Measurements from ENCODE around the gene RAI1.

DNA sequence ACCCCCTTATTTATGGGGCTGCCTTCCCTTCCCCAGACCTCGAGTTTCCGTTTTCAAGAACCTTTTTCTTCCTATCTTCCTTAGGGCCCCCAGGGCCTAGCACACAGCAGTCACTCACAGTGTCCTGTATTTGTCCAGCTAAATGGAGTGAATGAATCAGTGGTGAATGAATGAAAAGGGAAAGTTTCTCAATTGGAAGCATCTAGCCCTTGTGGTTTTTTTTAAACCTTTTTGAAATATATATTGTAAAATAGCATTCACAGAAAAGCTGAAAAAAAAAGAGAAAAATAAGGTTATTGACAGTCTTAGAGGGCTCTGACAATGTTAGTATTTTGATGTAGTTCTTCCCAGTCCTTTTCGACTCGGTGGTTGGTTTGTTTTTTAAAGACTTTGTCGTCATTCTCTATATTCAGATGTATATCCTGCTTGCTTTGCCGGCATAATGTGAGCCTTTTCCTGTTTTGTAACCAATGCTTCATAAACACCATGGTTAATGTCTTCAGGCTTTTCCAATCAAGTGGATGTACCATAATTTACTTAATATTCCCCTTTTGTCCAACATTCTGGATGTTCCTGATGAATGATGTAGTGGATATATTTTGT lies 45.3 kb downstream of the RAI1 start:
- no peak for TF ChIP-seq ZNF660 (tag by site-specific recombination; IDR thresholded peaks at IDR 0.05)
- TF ChIP-seq, protein P1, sequence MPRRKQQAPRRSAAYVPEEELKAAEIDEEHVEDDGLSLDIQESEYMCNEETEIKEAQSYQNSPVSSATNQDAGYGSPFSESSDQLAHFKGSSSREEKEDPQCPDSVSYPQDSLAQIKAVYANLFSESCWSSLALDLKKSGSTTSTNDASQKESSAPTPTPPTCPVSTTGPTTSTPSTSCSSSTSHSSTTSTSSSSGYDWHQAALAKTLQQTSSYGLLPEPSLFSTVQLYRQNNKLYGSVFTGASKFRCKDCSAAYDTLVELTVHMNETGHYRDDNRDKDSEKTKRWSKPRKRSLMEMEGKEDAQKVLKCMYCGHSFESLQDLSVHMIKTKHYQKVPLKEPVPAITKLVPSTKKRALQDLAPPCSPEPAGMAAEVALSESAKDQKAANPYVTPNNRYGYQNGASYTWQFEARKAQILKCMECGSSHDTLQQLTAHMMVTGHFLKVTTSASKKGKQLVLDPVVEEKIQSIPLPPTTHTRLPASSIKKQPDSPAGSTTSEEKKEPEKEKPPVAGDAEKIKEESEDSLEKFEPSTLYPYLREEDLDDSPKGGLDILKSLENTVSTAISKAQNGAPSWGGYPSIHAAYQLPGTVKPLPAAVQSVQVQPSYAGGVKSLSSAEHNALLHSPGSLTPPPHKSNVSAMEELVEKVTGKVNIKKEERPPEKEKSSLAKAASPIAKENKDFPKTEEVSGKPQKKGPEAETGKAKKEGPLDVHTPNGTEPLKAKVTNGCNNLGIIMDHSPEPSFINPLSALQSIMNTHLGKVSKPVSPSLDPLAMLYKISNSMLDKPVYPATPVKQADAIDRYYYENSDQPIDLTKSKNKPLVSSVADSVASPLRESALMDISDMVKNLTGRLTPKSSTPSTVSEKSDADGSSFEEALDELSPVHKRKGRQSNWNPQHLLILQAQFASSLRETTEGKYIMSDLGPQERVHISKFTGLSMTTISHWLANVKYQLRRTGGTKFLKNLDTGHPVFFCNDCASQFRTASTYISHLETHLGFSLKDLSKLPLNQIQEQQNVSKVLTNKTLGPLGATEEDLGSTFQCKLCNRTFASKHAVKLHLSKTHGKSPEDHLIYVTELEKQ (tag by site-specific recombination; IDR thresholded peaks at IDR 0.05; ENCODE audit: borderline replicate concordance), result no peak
- no peak for TF ChIP-seq MZF1 (tag by site-specific recombination; IDR thresholded peaks at IDR 0.05; ENCODE audit: borderline replicate concordance)
- TF ChIP-seq, protein P2, sequence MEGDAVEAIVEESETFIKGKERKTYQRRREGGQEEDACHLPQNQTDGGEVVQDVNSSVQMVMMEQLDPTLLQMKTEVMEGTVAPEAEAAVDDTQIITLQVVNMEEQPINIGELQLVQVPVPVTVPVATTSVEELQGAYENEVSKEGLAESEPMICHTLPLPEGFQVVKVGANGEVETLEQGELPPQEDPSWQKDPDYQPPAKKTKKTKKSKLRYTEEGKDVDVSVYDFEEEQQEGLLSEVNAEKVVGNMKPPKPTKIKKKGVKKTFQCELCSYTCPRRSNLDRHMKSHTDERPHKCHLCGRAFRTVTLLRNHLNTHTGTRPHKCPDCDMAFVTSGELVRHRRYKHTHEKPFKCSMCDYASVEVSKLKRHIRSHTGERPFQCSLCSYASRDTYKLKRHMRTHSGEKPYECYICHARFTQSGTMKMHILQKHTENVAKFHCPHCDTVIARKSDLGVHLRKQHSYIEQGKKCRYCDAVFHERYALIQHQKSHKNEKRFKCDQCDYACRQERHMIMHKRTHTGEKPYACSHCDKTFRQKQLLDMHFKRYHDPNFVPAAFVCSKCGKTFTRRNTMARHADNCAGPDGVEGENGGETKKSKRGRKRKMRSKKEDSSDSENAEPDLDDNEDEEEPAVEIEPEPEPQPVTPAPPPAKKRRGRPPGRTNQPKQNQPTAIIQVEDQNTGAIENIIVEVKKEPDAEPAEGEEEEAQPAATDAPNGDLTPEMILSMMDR (tag by site-specific recombination; IDR thresholded peaks at IDR 0.05), result no peak
- TF ChIP-seq PRDM1 (tag by site-specific recombination; IDR thresholded peaks at IDR 0.05), result no peak
- no peak for TF ChIP-seq ZNF274 (IDR thresholded peaks at IDR 0.05; ENCODE audit: low read length)
- TF ChIP-seq ZNF274 (tag by site-specific recombination; IDR thresholded peaks at IDR 0.05; ENCODE audit: borderline replicate concordance), result no peak
- no peak for TF ChIP-seq ZBTB20 (tag by site-specific recombination; IDR thresholded peaks at IDR 0.05)
- TF ChIP-seq, protein P3, sequence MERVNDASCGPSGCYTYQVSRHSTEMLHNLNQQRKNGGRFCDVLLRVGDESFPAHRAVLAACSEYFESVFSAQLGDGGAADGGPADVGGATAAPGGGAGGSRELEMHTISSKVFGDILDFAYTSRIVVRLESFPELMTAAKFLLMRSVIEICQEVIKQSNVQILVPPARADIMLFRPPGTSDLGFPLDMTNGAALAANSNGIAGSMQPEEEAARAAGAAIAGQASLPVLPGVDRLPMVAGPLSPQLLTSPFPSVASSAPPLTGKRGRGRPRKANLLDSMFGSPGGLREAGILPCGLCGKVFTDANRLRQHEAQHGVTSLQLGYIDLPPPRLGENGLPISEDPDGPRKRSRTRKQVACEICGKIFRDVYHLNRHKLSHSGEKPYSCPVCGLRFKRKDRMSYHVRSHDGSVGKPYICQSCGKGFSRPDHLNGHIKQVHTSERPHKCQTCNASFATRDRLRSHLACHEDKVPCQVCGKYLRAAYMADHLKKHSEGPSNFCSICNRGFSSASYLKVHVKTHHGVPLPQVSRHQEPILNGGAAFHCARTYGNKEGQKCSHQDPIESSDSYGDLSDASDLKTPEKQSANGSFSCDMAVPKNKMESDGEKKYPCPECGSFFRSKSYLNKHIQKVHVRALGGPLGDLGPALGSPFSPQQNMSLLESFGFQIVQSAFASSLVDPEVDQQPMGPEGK (tag by site-specific recombination; IDR thresholded peaks at IDR 0.05), result no peak
- TF ChIP-seq, protein P4, sequence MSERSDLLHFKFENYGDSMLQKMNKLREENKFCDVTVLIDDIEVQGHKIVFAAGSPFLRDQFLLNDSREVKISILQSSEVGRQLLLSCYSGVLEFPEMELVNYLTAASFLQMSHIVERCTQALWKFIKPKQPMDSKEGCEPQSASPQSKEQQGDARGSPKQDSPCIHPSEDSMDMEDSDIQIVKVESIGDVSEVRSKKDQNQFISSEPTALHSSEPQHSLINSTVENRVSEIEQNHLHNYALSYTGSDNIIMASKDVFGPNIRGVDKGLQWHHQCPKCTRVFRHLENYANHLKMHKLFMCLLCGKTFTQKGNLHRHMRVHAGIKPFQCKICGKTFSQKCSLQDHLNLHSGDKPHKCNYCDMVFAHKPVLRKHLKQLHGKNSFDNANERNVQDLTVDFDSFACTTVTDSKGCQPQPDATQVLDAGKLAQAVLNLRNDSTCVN (tag by site-specific recombination; optimal IDR thresholded peaks at IDR 0.05), result no peak

All from HEK293 (cell line).